HCT116 (cell line): ENCODE measurements around the gene ZNF469. TPM values are rescaled to one million over a fixed set of nuclear protein-coding genes. Genes with fewer than 3 reads are reported as not detected.

ENCODE experiments used
- ATAC-seq: fragments of 200-7000 bp; cut with Tn5 transposase; 2 replicates; pipeline ENCODE4 v1.9.1; 2020; ENCODE audit warnings: mild to moderate bottlenecking, moderate library complexity
- BruUV-seq: library from RNA; stranded (reverse); fragments of 400-500 nt; replicated peaks from 2 replicates; lab custom pipeline; 2021; lab: Mats Ljungman, UMichigan
- CTCF ChIA-PET: fragments of 300-600 bp; sonication (Branson Sonifier 250); formaldehyde crosslinking; loops from one replicate; lab custom pipeline; 2021; ENCODE audit warnings: antibody characterized with exemption; lab: Charles Lee
- POLR2A ChIA-PET: fragments of 300-600, 350-600 bp; sonication (Branson Sonifier 250); formaldehyde crosslinking; loops from one replicate; lab custom pipeline; 2021; ENCODE audit warnings: antibody characterized with exemption; lab: Charles Lee
- RAD21 ChIA-PET, 2 experiments: fragments of 300-600 bp; sonication (Branson Sonifier 250); formaldehyde crosslinking; loops; one replicate each; lab custom pipeline; 2023; ENCODE audit warnings: low total read pairs in 2 of 2; ENCODE audit not compliant: uncharacterized antibody in 2 of 2, unreplicated experiment in 2 of 2, low non-redundant PET in 1 of 2; lab: Charles Lee
- DNase-seq: peaks from one replicate; pipeline ENCODE4 v3.0.0-alpha.2; 2010; ENCODE audit warnings: low read depth, low spot score
- H2AFZ ChIP-seq: fragments of 200-600 bp; shearing (Covaris generic), sonication (generic); 2 replicates; pipeline ENCODE4 v1.6.1; 2017; ENCODE audit warnings: low read depth, mixed run types, mixed read lengths, antibody characterized with exemption, low read length; ENCODE audit not compliant: poor library complexity, severe bottlenecking
- H3K27ac ChIP-seq: 2 replicates; pipeline ENCODE4 v1.5.1; 2012; ENCODE audit warnings: low read depth, low read length
- H3K27me3 ChIP-seq: fragments of 200-600 bp; sonication (generic); 2 replicates; pipeline ENCODE4 v1.6.1; 2016; ENCODE audit warnings: mixed run types, low read length, mixed read lengths; ENCODE audit not compliant: insufficient read depth
- H3K36me3 ChIP-seq, 2 experiments: fragments of 200-500 bp in 1 of 2; fragments of 200-600 bp in 1 of 2; sonication (Bioruptor generic) in 1 of 2; sonication (generic) in 1 of 2; 2 replicates each; pipeline versions ENCODE4 v1.5.1 to v1.6.1; 2014 to 2016; ENCODE audit warnings: low read length in 2 of 2, inconsistent platforms in 1 of 2, mixed read lengths in 1 of 2, mixed run types in 1 of 2; ENCODE audit not compliant: insufficient read depth in 2 of 2, control insufficient read depth in 1 of 2
- H3K4me1 ChIP-seq, 2 experiments: fragments of 200-600 bp in 1 of 2; sonication (generic) in 1 of 2; 2 replicates each; pipeline versions ENCODE4 v1.5.1 to v1.6.1; 2012 to 2017; ENCODE audit warnings: low read length in 2 of 2, inconsistent platforms in 1 of 2, mild to moderate bottlenecking in 1 of 2, mixed read lengths in 1 of 2, mixed run types in 1 of 2, moderate library complexity in 1 of 2; ENCODE audit not compliant: insufficient read depth in 2 of 2, control insufficient read depth in 1 of 2
- H3K4me2 ChIP-seq: fragments of 200-600 bp; sonication (generic); 2 replicates; pipeline ENCODE4 v1.6.1; 2017; ENCODE audit warnings: mixed run types, low read length, mixed read lengths
- H3K4me3 ChIP-seq, 2 experiments: fragments of 200-600 bp in 1 of 2; sonication (generic) in 1 of 2; replicated peaks in 1 of 2; 2 replicates each; pipeline ENCODE4 v1.5.1; 2011 to 2016; ENCODE audit warnings: low read length in 2 of 2, control low read depth in 1 of 2, low read depth in 1 of 2, mild to moderate bottlenecking in 1 of 2, mixed read lengths in 1 of 2, mixed run types in 1 of 2
- H3K79me2 ChIP-seq: fragments of 200-600 bp; sonication (generic); 2 replicates; pipeline ENCODE4 v1.6.1; 2017; ENCODE audit warnings: mild to moderate bottlenecking, mixed run types, low read length, moderate library complexity, mixed read lengths; ENCODE audit not compliant: insufficient read depth
- H3K9ac ChIP-seq: fragments of 200-600 bp; sonication (generic); 2 replicates; pipeline ENCODE4 v1.6.1; 2016; ENCODE audit warnings: low read length, mixed read lengths
- H3K9me2 ChIP-seq: fragments of 200-600 bp; sonication (generic), shearing (Covaris generic); 2 replicates; pipeline ENCODE4 v1.6.1; 2017; ENCODE audit warnings: mixed run types, mild to moderate bottlenecking, moderate library complexity; ENCODE audit not compliant: insufficient read depth
- H3K9me3 ChIP-seq, 2 experiments: fragments of 200-500 bp in 1 of 2; fragments of 200-600 bp in 1 of 2; sonication (Bioruptor generic) in 1 of 2; sonication (generic) in 1 of 2; 2 replicates each; pipeline ENCODE4 v1.6.1; 2014 to 2017; ENCODE audit warnings: low read length in 2 of 2, mixed read lengths in 2 of 2, inconsistent platforms in 1 of 2, low read depth in 1 of 2, mild to moderate bottlenecking in 1 of 2, mixed run types in 1 of 2, moderate library complexity in 1 of 2; ENCODE audit not compliant: control insufficient read depth in 1 of 2, insufficient read depth in 1 of 2
- H4K20me1 ChIP-seq: fragments of 200-600 bp; sonication (generic), shearing (Covaris generic); 2 replicates; pipeline ENCODE4 v1.6.1; 2017; ENCODE audit warnings: mixed run types, mild to moderate bottlenecking, moderate library complexity; ENCODE audit not compliant: insufficient read depth
- EZH2phosphoT487 ChIP-seq: fragments of 200-600 bp; IDR thresholded peaks from 2 replicates; pipeline ENCODE4 v1.6.1; 2018; ENCODE audit warnings: antibody characterized with exemption, borderline replicate concordance
- FOSL1 ChIP-seq: IDR thresholded peaks from 2 replicates; pipeline ENCODE4 v1.6.1; 2012; ENCODE audit warnings: low read depth
- POLR2AphosphoS5 ChIP-seq: IDR thresholded peaks from 2 replicates; pipeline ENCODE4 v1.6.1; 2011; ENCODE audit warnings: mild to moderate bottlenecking, low read depth, low read length, moderate library complexity
- RAD21 ChIP-seq: IDR thresholded peaks from 2 replicates; pipeline ENCODE4 v1.6.1; 2012; ENCODE audit warnings: low read depth, mild to moderate bottlenecking
- SP1 ChIP-seq: IDR thresholded peaks from 2 replicates; pipeline ENCODE4 v1.6.1; 2012; ENCODE audit warnings: low read depth
- SRF ChIP-seq: IDR thresholded peaks from 2 replicates; pipeline ENCODE4 v1.6.1; 2012; ENCODE audit warnings: low read depth
- YY1 ChIP-seq: IDR thresholded peaks from 2 replicates; pipeline ENCODE4 v1.6.1; 2011; ENCODE audit warnings: low read length, low read depth, moderate library complexity, mild to moderate bottlenecking; ENCODE audit not compliant: insufficient replicate concordance; ENCODE audit errors: extremely low read depth
- intact Hi-C: fragments of 100-400 bp; cut with micrococcal nuclease; formaldehyde crosslinking; loops from 2 replicates; pipeline ENCODE4 v1.10.0; 2022
- total RNA-seq: library from RNA; stranded (reverse); gene quantifications from one replicate; pipeline ENCODE4 v1.2.1, GENCODE V29; 2021; ENCODE audit not compliant: unreplicated experiment
- TF ChIP-seq, protein P1 (sequence below): IDR thresholded peaks from 2 replicates; pipeline ENCODE4 v1.6.1; 2012
- TF ChIP-seq, protein P2 (sequence below): IDR thresholded peaks from 2 replicates; pipeline ENCODE4 v1.6.1; 2011; ENCODE audit warnings: mild to moderate bottlenecking, low read length, moderate library complexity; ENCODE audit not compliant: insufficient replicate concordance; ENCODE audit errors: extremely low read depth
- TF ChIP-seq, protein P3 (sequence below): IDR thresholded peaks from 2 replicates; pipeline ENCODE4 v1.6.1; 2012

ZNF469 gene
- total RNA-seq, 1 experiment from 2014 or later, result 5.9 TPM

DNA sequence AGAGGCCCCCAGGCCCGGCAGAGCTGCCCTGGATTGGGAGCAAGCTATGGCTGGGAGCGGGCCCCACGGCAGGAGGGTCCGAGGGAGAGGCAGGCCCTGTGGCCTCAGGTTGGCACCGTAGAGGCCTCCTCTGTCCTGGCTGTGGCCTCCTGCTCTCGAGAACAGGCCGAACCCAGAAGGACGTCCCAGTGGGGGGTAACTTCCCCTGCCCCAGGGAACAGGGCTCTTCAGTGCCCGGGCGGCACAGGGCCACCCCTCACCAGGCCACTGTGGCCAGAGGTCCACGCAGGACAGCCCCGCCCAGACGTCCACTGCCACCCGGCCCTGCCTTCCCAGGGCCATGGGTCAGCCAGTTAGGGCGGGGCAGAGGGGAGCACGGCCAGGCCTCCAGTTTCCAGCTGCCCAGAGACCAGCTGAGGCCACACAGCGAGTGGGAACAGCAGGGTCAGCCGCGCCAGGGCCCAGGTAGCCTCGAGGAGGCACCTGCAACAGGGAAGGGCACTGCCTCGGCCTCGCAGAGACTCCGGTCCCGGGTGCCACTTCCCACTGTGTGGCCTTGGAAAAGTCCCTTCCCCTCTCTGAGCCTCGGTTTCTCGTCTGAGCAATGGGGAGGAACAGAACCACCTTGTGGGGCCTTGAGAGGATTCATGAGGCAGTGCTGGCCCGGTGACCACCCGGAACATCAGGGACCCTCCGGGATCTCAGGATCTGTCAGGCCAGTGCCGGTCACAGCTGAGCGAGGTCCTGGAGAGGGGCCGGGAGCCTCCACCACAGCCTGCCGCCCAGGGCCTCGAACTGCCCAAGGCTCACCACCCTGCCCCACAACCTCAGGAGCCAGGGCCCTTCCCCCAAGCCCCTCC is 32.0 kb downstream of the ZNF469 start:
- TF ChIP-seq, protein P1, sequence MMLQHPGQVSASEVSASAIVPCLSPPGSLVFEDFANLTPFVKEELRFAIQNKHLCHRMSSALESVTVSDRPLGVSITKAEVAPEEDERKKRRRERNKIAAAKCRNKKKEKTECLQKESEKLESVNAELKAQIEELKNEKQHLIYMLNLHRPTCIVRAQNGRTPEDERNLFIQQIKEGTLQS, result no peak
- TF ChIP-seq SP1, result no peak
- TF ChIP-seq RAD21, result no peak
- no peak for TF ChIP-seq SRF
- no peak for TF ChIP-seq YY1
- TF ChIP-seq, protein P2, sequence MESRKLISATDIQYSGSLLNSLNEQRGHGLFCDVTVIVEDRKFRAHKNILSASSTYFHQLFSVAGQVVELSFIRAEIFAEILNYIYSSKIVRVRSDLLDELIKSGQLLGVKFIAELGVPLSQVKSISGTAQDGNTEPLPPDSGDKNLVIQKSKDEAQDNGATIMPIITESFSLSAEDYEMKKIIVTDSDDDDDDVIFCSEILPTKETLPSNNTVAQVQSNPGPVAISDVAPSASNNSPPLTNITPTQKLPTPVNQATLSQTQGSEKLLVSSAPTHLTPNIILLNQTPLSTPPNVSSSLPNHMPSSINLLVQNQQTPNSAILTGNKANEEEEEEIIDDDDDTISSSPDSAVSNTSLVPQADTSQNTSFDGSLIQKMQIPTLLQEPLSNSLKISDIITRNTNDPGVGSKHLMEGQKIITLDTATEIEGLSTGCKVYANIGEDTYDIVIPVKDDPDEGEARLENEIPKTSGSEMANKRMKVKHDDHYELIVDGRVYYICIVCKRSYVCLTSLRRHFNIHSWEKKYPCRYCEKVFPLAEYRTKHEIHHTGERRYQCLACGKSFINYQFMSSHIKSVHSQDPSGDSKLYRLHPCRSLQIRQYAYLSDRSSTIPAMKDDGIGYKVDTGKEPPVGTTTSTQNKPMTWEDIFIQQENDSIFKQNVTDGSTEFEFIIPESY, result no peak
- TF ChIP-seq, protein P3, sequence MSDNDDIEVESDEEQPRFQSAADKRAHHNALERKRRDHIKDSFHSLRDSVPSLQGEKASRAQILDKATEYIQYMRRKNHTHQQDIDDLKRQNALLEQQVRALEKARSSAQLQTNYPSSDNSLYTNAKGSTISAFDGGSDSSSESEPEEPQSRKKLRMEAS, result no peak
- no peak for TF ChIP-seq POLR2AphosphoS5
- no peak for TF ChIP-seq EZH2phosphoT487
- TF ChIP-seq FOSL1, result no peak
- TF ChIP-seq, all 23 proteins: peak for 0
- Histone ChIP-seq H3K27ac (no peak overlapping the region), H3K9me3 (no peaks in the 10 kb centered on the region), H3K4me1 (no peaks in the 10 kb centered on the region), H3K79me2 (no peaks in the 10 kb centered on the region), H4K20me1 (no peaks in the 10 kb centered on the region), H3K27me3 (no peaks in the 10 kb centered on the region), H3K9me2 (no peaks in the 10 kb centered on the region), H3K4me3 (no peak overlapping the region), H3K36me3 (no peaks in the 10 kb centered on the region), H2AFZ (no peak overlapping the region), H3K4me2 (no peak overlapping the region), H3K9ac (no peak overlapping the region)
- ATAC-seq (no peak), DNase-seq (no peak)
- ChIA-PET POLR2A (no interaction called here), RAD21 (no interaction called here), CTCF (no interaction called here)
- intact Hi-C loops, result no loop called here
- BruUV-seq, result no TSS peak
